ENCODE data around the gene PPP6R2.

The PPP6R2 gene

DNA sequence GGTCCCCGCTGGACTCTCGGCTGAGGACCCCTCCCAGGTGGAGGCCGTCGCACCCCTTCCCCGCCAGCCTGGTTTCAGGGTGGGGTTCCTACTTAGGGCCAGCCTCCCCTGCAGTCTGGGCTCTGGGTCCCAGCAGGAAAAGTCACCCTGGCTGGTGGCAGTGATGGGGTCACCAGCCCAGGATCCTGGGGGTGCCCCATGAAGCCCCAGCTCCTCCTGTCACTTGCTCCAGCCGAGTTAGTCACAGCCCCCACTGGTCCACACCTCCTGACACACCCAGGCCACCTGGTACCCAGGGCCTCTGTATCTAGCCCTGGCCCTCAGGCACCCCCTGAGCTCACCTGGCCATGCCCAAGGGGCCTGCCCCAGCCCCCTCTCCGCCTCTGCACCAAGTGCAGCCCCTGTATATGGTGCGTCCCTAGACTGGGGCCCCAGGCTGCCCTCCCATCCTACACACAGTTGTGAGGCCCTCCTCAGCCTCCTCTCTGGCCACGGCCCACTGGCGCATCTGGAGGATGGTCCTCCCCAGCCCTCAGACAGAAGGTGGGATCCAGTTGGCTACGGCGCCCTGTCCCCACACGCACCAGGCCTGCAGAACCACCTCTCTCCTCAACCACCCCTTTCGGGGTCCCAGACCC, 42.4 kb upstream of the PPP6R2 start:
- DNase-seq (ENCODE audit: low read depth), result no peak
- H3K36me3 ChIP-seq (ENCODE audit: control insufficient read depth, insufficient read depth, low read length, severe bottlenecking), result peaks cover 5% of the 10 kb centered on the region
- H3K9me3 ChIP-seq (ENCODE audit: control insufficient read depth, low read length), result no peaks in the 10 kb centered on the region
- H3K27me3 ChIP-seq (replicated peaks; ENCODE audit: control insufficient read depth, insufficient read depth, low read length), result no peaks in the 10 kb centered on the region
- peak overlapping the region; percentile 42 for H3K9ac ChIP-seq (ENCODE audit: low read length)
- no peak overlapping the region for H3K4me3 ChIP-seq (ENCODE audit: low read length)
- peaks cover 44% of the 10 kb centered on the region for H3K4me1 ChIP-seq (ENCODE audit: control insufficient read depth, insufficient read depth, low read length)

DNA sequence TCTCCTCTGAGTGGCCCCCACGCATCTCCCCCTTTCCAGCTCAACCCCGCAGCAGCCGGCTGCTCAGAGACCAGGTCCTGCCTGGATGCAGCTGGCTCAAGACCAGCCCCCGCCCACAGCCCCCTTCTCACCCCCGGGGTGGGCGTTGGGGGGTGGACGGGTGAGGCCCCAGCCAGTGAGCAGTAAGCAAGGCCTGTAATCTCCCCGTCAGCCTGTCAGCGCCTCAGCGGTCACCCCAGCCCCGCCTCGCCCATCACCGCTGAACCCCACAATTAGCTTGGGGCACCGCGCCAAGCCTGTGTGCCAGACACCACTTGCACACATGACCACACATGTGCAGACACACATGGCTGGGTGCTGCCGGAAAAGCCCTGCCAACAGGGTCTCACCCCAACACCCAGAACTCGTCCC, 41.5 kb upstream of the PPP6R2 start:
- peak; percentile 11 for DNase-seq (ENCODE audit: low read depth)
- Histone ChIP-seq H3K4me1 (ENCODE audit: control insufficient read depth, insufficient read depth, low read length) (peaks cover 44% of the 10 kb centered on the region), H3K4me3 (ENCODE audit: low read length) (no peak overlapping the region), H3K27me3 (replicated peaks; ENCODE audit: control insufficient read depth, insufficient read depth, low read length) (no peaks in the 10 kb centered on the region), H3K36me3 (ENCODE audit: control insufficient read depth, insufficient read depth, low read length, severe bottlenecking) (peaks cover 5% of the 10 kb centered on the region), H3K9ac (ENCODE audit: low read length) (peak overlapping the region; percentile 74), H3K9me3 (ENCODE audit: control insufficient read depth, low read length) (no peaks in the 10 kb centered on the region)

DNA sequence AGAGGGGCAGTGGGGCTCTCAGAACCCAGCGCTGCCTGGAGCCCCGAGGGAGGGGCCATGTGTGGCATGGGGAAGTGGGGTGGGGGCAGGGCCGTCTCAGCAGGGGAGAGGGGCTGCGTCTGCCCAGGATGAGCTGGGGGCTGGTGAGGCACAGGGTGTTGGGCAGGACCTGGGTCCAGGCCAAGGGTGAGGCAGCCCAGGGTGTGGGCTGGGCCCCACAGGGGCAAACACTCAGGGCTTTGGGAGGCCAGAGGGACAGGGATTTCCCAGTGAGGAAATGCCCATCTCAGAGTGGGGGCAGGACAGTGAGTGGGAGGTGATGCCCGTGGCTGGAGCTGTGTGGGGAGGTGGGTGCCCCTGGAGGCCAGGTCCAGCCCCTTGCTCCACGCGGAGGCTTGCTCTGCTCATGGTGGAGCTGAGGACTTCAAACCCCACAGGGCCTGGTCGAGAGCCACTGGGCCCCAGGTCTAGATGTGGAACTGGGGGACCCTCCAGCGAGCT, 41.0 kb upstream of the PPP6R2 start:
- H3K4me3 ChIP-seq (ENCODE audit: low read length), result no peak overlapping the region
- H3K36me3 ChIP-seq (ENCODE audit: control insufficient read depth, insufficient read depth, low read length, severe bottlenecking), result peaks cover 5% of the 10 kb centered on the region
- H3K9ac ChIP-seq (ENCODE audit: low read length), result peak overlapping the region; percentile 74
- H3K9me3 ChIP-seq (ENCODE audit: control insufficient read depth, low read length), result no peaks in the 10 kb centered on the region
- H3K27me3 ChIP-seq (replicated peaks; ENCODE audit: control insufficient read depth, insufficient read depth, low read length), result no peaks in the 10 kb centered on the region
- peaks cover 39% of the 10 kb centered on the region for H3K4me1 ChIP-seq (ENCODE audit: control insufficient read depth, insufficient read depth, low read length)
- DNase-seq (ENCODE audit: low read depth), result peak; percentile 66

DNA sequence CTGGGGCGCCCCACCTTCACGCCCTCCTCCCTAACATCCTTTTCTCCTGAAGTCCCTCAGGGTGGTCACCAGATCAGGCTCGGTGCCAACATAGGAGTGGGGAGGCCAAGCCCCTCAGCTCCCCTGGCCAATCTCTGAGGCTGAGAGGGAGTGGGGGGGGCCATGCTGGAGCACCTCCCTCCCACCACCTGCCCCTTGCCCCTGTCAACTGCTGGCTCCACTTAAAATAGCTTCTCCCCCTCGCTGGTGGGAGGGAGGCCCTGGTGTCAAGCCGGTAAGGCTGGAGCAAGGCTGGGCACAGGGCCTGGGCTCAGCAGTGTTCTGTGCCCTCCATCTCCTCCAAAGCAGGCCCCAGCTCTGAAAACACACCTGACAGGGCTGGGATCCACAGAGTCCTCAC, 40.6 kb upstream of the PPP6R2 start:
- Histone ChIP-seq H3K4me1 (ENCODE audit: control insufficient read depth, insufficient read depth, low read length) (peaks cover 39% of the 10 kb centered on the region), H3K9ac (ENCODE audit: low read length) (peak overlapping the region; percentile 74), H3K9me3 (ENCODE audit: control insufficient read depth, low read length) (no peaks in the 10 kb centered on the region), H3K4me3 (ENCODE audit: low read length) (no peak overlapping the region), H3K36me3 (ENCODE audit: control insufficient read depth, insufficient read depth, low read length, severe bottlenecking) (peaks cover 5% of the 10 kb centered on the region), H3K27me3 (replicated peaks; ENCODE audit: control insufficient read depth, insufficient read depth, low read length) (no peaks in the 10 kb centered on the region)
- peak; percentile 16 for DNase-seq (ENCODE audit: low read depth)

DNA sequence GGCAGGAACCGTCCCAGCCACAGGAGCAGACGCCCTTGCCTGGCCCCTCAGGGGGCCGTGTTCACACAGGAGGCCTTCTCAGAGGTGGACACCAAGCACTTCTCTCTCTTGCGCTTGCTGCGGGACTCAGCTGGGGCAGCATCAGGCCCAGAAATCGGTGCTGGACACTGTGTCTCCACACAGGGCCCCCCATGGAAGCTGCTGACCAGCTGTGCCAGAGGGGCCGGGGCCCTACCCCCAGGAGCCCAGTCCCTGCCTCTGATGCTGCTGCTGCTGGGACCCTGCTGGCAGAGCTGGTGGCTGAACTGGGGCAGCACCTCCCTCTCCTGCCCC, 39.6 kb upstream of the PPP6R2 start:
- Histone ChIP-seq H3K9me3 (ENCODE audit: control insufficient read depth, low read length) (no peaks in the 10 kb centered on the region), H3K9ac (ENCODE audit: low read length) (peak overlapping the region; percentile 74), H3K27me3 (replicated peaks; ENCODE audit: control insufficient read depth, insufficient read depth, low read length) (no peaks in the 10 kb centered on the region), H3K4me1 (ENCODE audit: control insufficient read depth, insufficient read depth, low read length) (peaks cover 46% of the 10 kb centered on the region), H3K36me3 (ENCODE audit: control insufficient read depth, insufficient read depth, low read length, severe bottlenecking) (peaks cover 5% of the 10 kb centered on the region), H3K4me3 (ENCODE audit: low read length) (no peak overlapping the region)
- peak; percentile 17 for DNase-seq (ENCODE audit: low read depth)

DNA sequence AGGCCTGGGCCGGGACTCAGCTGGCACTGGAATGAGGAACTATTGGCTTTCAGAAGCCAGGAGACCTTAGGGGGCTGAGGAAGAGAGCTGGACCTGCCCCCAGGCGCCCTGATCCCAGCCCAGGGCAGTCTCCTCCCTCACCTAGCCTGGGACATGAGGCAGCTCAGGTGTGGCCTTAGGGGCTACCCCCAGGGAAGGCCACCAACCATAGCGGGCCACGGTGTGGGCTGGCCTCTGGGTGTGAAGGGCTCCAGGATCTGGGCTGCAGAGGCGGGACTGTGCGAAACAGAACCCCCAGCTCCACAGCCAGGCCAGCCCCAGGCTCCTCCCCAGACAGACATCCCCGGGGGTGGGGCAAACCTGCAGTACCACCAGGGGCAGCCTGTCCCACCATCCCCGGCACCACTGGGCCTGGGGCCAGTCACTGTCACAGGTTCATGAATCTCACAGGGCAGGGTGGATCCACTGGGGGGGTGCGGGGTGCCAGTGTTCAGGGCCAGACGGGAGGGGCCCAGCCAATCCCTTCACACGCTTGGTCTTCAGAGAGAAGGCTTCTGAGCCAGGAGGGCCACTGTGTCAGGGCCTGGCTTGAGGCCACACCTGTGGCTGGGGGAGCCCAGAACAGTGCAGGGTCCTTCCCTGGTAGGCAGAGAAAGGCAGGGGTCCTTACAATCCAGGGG, 39.1 kb upstream of the PPP6R2 start:
- no peaks in the 10 kb centered on the region for H3K27me3 ChIP-seq (replicated peaks; ENCODE audit: control insufficient read depth, insufficient read depth, low read length)
- peaks cover 5% of the 10 kb centered on the region for H3K36me3 ChIP-seq (ENCODE audit: control insufficient read depth, insufficient read depth, low read length, severe bottlenecking)
- DNase-seq (ENCODE audit: low read depth), result peak; percentile 37
- H3K4me3 ChIP-seq (ENCODE audit: low read length), result peak overlapping the region; percentile 44
- H3K9me3 ChIP-seq (ENCODE audit: control insufficient read depth, low read length), result no peaks in the 10 kb centered on the region
- H3K9ac ChIP-seq (ENCODE audit: low read length), result peak overlapping the region; percentile 74
- peaks cover 50% of the 10 kb centered on the region for H3K4me1 ChIP-seq (ENCODE audit: control insufficient read depth, insufficient read depth, low read length)

DNA sequence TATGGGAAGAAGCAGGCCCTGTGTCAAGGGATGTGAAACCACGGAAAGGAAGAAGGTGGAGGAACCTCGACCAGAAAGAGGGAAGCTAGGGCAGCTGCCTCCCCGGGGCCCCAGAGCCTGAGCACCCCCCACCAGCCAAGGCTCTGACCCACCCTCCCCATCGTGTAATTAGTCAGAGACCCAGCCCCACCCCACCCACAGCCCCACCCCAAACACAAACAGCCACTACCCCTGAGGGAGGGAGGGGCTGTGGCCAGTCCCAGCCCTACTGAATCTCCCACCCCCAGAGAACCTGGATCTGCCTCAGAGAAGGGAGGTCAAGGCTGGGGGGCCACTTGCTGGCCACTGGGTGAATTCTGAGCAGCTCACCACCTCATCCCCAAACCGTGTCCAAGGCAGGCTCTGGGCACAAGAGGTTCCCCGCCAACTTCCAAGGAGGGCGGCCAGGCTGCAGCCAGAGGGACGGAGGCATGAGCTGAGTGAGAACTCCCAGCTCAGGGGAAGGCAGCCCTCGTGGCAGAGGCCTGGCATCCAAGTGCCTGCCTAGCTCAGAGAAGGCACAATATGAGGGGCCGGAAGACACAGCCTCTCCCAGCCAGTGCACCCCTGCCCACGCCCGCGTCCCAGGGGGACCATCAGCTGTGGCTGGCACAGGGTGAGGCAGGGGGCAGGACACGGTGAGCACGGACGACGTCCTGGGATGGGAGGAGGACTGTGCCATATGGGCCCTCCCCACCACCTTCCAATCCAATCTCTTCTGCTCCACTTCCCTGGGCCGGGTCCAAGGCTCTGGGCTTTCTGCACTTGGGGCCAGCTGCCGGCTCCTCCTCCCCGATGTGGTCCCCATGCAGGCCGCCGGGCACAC, 38.4 kb upstream of the PPP6R2 start:
- Histone ChIP-seq H3K9me3 (ENCODE audit: control insufficient read depth, low read length) (no peaks in the 10 kb centered on the region), H3K36me3 (ENCODE audit: control insufficient read depth, insufficient read depth, low read length, severe bottlenecking) (peaks cover 5% of the 10 kb centered on the region), H3K9ac (ENCODE audit: low read length) (peak overlapping the region; percentile 99), H3K4me1 (ENCODE audit: control insufficient read depth, insufficient read depth, low read length) (peaks cover 51% of the 10 kb centered on the region), H3K4me3 (ENCODE audit: low read length) (peak overlapping the region; percentile 82), H3K27me3 (replicated peaks; ENCODE audit: control insufficient read depth, insufficient read depth, low read length) (no peaks in the 10 kb centered on the region)
- DNase-seq (ENCODE audit: low read depth), result peak; percentile 47

DNA sequence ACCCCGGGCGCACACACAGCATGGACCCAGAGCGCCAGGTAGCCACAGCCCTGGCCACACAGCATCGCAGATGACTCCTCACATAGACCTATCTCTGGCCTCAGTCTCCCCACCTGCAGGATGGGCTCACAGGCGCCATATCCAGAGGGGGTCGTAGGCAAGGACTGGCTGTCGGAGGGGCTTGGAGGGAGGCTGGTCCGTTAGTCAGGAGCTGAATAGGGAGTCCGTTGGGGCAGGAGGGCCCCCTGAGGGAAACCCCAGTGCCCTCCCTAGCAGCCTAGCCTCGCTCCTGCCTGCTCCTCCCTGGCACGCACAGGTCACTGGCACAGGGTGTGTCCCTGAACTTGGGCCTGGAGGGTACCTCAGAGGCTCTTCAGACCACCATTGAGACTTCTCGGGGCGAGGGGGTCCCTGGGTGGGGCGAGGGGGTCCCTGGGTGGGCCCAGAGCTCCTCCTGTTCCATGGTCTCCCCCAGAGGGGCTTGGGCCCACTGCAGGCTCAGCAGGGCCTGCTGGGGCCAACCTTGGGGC, 37.7 kb upstream of the PPP6R2 start:
- H3K9me3 ChIP-seq (ENCODE audit: control insufficient read depth, low read length), result no peaks in the 10 kb centered on the region
- peaks cover 5% of the 10 kb centered on the region for H3K36me3 ChIP-seq (ENCODE audit: control insufficient read depth, insufficient read depth, low read length, severe bottlenecking)
- no peak for DNase-seq (ENCODE audit: low read depth)
- peak overlapping the region; percentile 99 for H3K9ac ChIP-seq (ENCODE audit: low read length)
- H3K27me3 ChIP-seq (replicated peaks; ENCODE audit: control insufficient read depth, insufficient read depth, low read length), result no peaks in the 10 kb centered on the region
- H3K4me3 ChIP-seq (ENCODE audit: low read length), result peak overlapping the region; percentile 82
- peaks cover 51% of the 10 kb centered on the region for H3K4me1 ChIP-seq (ENCODE audit: control insufficient read depth, insufficient read depth, low read length)

DNA sequence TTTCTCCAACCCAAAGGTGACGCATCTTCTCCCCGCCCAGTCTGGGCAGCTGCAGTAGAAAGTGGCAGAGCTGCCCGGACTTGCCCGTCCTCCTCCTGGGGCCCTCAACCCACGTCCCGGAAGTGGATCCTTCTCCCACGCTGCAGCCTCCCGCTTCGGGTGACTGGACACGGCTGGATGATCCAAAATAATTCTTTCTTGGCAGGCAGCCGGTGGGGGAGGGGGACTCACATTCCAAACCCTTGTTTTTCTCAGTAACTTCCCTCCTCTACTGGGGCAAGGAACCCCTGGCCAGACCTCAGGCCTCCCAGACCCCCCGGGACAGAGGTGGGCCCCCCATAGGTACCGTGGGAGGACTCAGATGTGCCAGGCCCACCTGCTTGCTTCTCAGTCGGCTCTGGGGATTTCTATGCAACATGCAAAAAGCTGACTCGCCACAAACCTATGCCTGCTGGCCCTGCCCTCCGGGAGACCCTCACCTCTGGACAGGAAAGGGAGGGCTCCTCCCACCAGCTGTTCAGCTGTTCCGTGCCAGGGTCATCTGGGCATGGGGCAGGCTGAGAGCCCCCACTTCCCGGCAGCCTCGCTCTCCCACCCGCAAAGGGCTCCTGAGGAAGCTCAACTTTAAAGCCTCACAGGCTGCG, 37.1 kb upstream of the PPP6R2 start:
- Histone ChIP-seq H3K36me3 (ENCODE audit: control insufficient read depth, insufficient read depth, low read length, severe bottlenecking) (peaks cover 3% of the 10 kb centered on the region), H3K9me3 (ENCODE audit: control insufficient read depth, low read length) (no peaks in the 10 kb centered on the region), H3K27me3 (replicated peaks; ENCODE audit: control insufficient read depth, insufficient read depth, low read length) (no peaks in the 10 kb centered on the region), H3K4me3 (ENCODE audit: low read length) (peak overlapping the region; percentile 82), H3K4me1 (ENCODE audit: control insufficient read depth, insufficient read depth, low read length) (peaks cover 51% of the 10 kb centered on the region), H3K9ac (ENCODE audit: low read length) (peak overlapping the region; percentile 99)
- DNase-seq (ENCODE audit: low read depth), result peak; percentile 95

DNA sequence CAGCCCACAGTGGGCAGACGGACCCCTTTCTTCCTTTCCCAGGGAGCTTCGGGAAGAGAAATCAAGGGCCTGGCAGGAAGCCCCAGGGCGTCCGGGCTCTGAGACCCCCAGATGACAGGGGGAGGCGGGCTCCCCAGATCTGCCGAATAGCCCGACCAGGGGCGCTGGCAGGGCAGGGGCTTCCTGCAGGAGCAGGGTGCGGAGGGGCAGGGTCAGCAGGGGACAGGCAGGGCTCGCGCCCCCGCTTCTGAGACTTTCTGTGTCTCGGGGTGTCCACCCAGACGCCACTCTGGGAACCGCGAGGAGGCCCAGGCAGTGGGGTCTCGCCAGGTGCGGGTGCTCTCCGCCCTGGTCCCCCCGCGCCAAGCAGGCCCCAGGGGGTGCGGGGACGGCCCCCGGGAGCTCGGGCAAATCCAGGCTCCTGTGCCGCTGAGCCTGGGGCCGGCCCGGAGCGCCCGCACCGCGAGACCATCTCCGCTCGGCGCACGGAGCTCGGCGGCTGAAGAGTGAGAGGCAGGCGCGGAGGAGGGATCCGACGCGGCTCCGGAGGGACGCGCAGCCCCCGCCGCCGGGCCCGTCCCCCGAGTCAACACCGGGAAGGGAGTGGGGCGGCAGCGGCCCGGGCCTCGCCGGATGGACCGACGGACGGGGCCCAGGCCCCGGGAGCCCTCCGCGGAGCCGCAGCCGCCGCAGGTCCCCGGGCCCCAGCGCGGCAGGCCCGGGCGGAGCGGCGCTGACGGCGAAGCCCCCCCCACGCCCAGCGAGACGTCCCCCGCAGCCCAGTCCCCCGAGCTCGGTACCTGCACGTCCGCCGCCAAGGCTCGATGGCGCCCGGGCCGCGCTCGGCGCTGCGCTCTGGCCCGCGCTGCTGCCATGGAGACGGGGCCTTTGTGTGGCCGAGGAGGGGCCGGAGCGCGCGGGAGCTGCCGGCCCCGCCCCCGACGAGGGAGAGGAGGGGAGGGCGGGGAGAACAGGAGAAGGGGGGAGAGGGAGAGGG, 36.1 kb upstream of the PPP6R2 start, which contains the start of gene PLXNB2:
PLXNB2 (minus strand) TSS at position 894 of the 997 bp plus-strand sequence. CDS start 17,062 bp downstream, outside the sequence.
- Histone ChIP-seq H3K9ac (ENCODE audit: low read length) (peak within 1 kb of the TSS; percentile 99), H3K36me3 (ENCODE audit: control insufficient read depth, insufficient read depth, low read length, severe bottlenecking) (no peaks in the 10 kb centered on the region), H3K4me1 (ENCODE audit: control insufficient read depth, insufficient read depth, low read length) (peaks cover 45% of the 10 kb centered on the region), H3K9me3 (ENCODE audit: control insufficient read depth, low read length) (no peaks in the 10 kb centered on the region), H3K4me3 (ENCODE audit: low read length) (peak within 1 kb of the TSS; percentile 82), H3K27me3 (replicated peaks; ENCODE audit: control insufficient read depth, insufficient read depth, low read length) (no peaks in the 10 kb centered on the region)
- DNase-seq (ENCODE audit: low read depth), result peak; percentile 91

All from adipocyte (in vitro differentiated cells).